Peyer's patch (tissue), 4 donors: ENCODE data around the gene CDKAL1. TPM values are rescaled to one million over a fixed set of nuclear protein-coding genes. Genes with fewer than 3 reads are reported as not detected.

Source experiments
- DNase-seq, 3 donors: peaks; one replicate each; pipeline ENCODE4 v3.0.0-alpha.2; 2017 to 2019
- H3K27ac ChIP-seq, 4 donors: fragments of 200-600 bp; sonication (generic); one replicate each; pipeline ENCODE4 v1.5.1; 2016 to 2019
- H3K27me3 ChIP-seq, 2 donors: fragments of 200-600 bp; sonication (generic); one replicate each; pipeline ENCODE4 v1.5.1; 2019
- H3K36me3 ChIP-seq, 3 donors: fragments of 200-600 bp; sonication (generic); one replicate each; pipeline ENCODE4 v1.5.1; 2016 to 2019
- H3K4me1 ChIP-seq, 4 donors: fragments of 200-600 bp; sonication (generic); one replicate each; pipeline ENCODE4 v1.5.1; 2016 to 2019
- H3K4me3 ChIP-seq, 4 donors: fragments of 200-600 bp; sonication (generic); 1 replicate in 3 of 4; 2 replicates in 1 of 4; pipeline ENCODE4 v1.5.1; 2016 to 2019; ENCODE audit warnings: mild to moderate bottlenecking in 1 of 4
- H3K9me3 ChIP-seq, 4 donors: fragments of 200-600 bp; sonication (generic); one replicate each; pipeline ENCODE4 v1.5.1; 2016 to 2019; ENCODE audit warnings: mild to moderate bottlenecking in 1 of 4
- CTCF ChIP-seq, 6 experiments: fragments of 450-650 bp in 4 of 6; fragments of 200-600 bp in 2 of 6; sonication (generic) in 1 of 6; IDR thresholded peaks; one replicate each; pipeline ENCODE4 v1.5.1; 2017 to 2019; ENCODE audit warnings: antibody characterized with exemption in 6 of 6, mild to moderate bottlenecking in 3 of 6, moderate library complexity in 1 of 6
- POLR2A ChIP-seq, 2 donors: fragments of 450-650 bp; IDR thresholded peaks; one replicate each; pipeline ENCODE4 v1.5.1; 2017; ENCODE audit warnings: antibody characterized with exemption in 2 of 2, mild to moderate bottlenecking in 2 of 2, moderate library complexity in 2 of 2
- total RNA-seq, 4 donors: library from RNA; depleted of rRNA; stranded (reverse); fragments of >200 nt; gene quantifications; one replicate each; pipeline ENCODE4 v1.1.0, GENCODE V29; 2016

Gene CDKAL1
- total RNA-seq, 4 donors from 2014 or later = 10.3 to 31.4 (median 11.6) TPM

GRCh38 chr6:21070620-21071019 is 536.4 kb downstream of the CDKAL1 start:
- no peak overlapping the region for H3K4me3 ChIP-seq
- no peaks in the 10 kb centered on the region for H3K36me3 ChIP-seq
- no peak for DNase-seq
- no peak overlapping the region for H3K27ac ChIP-seq
- H3K27me3 ChIP-seq = no peaks in the 10 kb centered on the region
- no peaks in the 10 kb centered on the region for H3K4me1 ChIP-seq
- TF ChIP-seq CTCF (IDR thresholded peaks at IDR 0.05) = no peak
- TF ChIP-seq POLR2A (IDR thresholded peaks at IDR 0.05) = no peak
- H3K9me3 ChIP-seq = no peaks in the 10 kb centered on the region

GRCh38 chr6:21071780-21072468 is 537.7 kb downstream of the CDKAL1 start:
- H3K36me3 ChIP-seq = no peaks in the 10 kb centered on the region
- no peaks in the 10 kb centered on the region for H3K9me3 ChIP-seq
- no peak overlapping the region for H3K27ac ChIP-seq
- H3K27me3 ChIP-seq = no peaks in the 10 kb centered on the region
- TF ChIP-seq POLR2A (IDR thresholded peaks at IDR 0.05) (no peak), CTCF (IDR thresholded peaks at IDR 0.05) (no peak)
- DNase-seq = no peak
- no peaks in the 10 kb centered on the region for H3K4me1 ChIP-seq
- no peak overlapping the region for H3K4me3 ChIP-seq

- H3K27ac ChIP-seq = no peak overlapping the region
- H3K4me3 ChIP-seq = no peak overlapping the region
- H3K27me3 ChIP-seq = no peaks in the 10 kb centered on the region
- no peaks in the 10 kb centered on the region for H3K4me1 ChIP-seq
- no peaks in the 10 kb centered on the region for H3K9me3 ChIP-seq
- DNase-seq = no peak
- TF ChIP-seq CTCF (IDR thresholded peaks at IDR 0.05) (no peak), POLR2A (IDR thresholded peaks at IDR 0.05) (no peak)
- H3K36me3 ChIP-seq = no peaks in the 10 kb centered on the region
These were observed 539.1 kb downstream of the CDKAL1 start for GRCh38 chr6:21073318-21073839.

GRCh38 chr6:21074484-21074883 is 540.2 kb downstream of the CDKAL1 start:
- Histone ChIP-seq H3K36me3 (no peaks in the 10 kb centered on the region), H3K27me3 (no peaks in the 10 kb centered on the region), H3K4me1 (no peaks in the 10 kb centered on the region), H3K9me3 (no peaks in the 10 kb centered on the region), H3K27ac (no peak overlapping the region), H3K4me3 (no peak overlapping the region)
- DNase-seq = no peak
- TF ChIP-seq POLR2A (IDR thresholded peaks at IDR 0.05) (no peak), CTCF (IDR thresholded peaks at IDR 0.05) (no peak)

- TF ChIP-seq POLR2A (IDR thresholded peaks at IDR 0.05) (no peak), CTCF (IDR thresholded peaks at IDR 0.05) (no peak)
These were observed 541.7 kb downstream of the CDKAL1 start for GRCh38 chr6:21075986-21076385.

More at GRCh38 chr6:21075986-21076385, 541.7 kb downstream of the CDKAL1 start:
- Histone ChIP-seq H3K4me1 (no peaks in the 10 kb centered on the region), H3K27ac (no peak overlapping the region), H3K4me3 (no peak overlapping the region), H3K27me3 (no peaks in the 10 kb centered on the region), H3K36me3 (no peaks in the 10 kb centered on the region), H3K9me3 (no peaks in the 10 kb centered on the region)
- DNase-seq = no peak
